ENCODE results near the gene IER5L.
A peak's percentile ranks its signal among the peaks of the same experiment; 100 is the strongest.
"Not testable (repeated sequence)": the region's sequence is repeated elsewhere in the genome, so short reads cannot be mapped to it uniquely, and the experiment has no call there.

Gene IER5L

GRCh38 chr9:129139233-129139992, 38.6 kb downstream of the IER5L start:
- DNase-seq (ENCODE audit: low read depth in 2 of 2) = peak; percentile 45 to 46

GRCh38 chr9:129138476-129139232, 39.4 kb downstream of the IER5L start:
- no peak for DNase-seq (ENCODE audit: low read depth in 2 of 2)

GRCh38 chr9:129138144-129138462, 40.0 kb downstream of the IER5L start:
- no peak for DNase-seq (ENCODE audit: low read depth in 2 of 2)

GRCh38 chr9:129137292-129138143, 40.5 kb downstream of the IER5L start:
- no peak for DNase-seq (ENCODE audit: low read depth in 2 of 2)

- DNase-seq (ENCODE audit: low read depth in 2 of 2) = no peak
These were observed 41.5 kb downstream of the IER5L start for GRCh38 chr9:129136446-129137035.

- no peak for DNase-seq (ENCODE audit: low read depth in 2 of 2)
These were observed 42.6 kb downstream of the IER5L start for GRCh38 chr9:129135476-129135875.

GRCh38 chr9:129133082-129133481, 45.0 kb downstream of the IER5L start:
- DNase-seq (ENCODE audit: low read depth in 2 of 2) = no peak

- peak; percentile 68 to 81 for DNase-seq (ENCODE audit: low read depth in 2 of 2)
These were observed 46.5 kb downstream of the IER5L start for GRCh38 chr9:129131300-129132145.

- no peak for DNase-seq (ENCODE audit: low read depth in 2 of 2)
These were observed 47.3 kb downstream of the IER5L start for GRCh38 chr9:129130791-129131190.

GRCh38 chr9:129130271-129130670, 47.8 kb downstream of the IER5L start:
- DNase-seq (ENCODE audit: low read depth in 2 of 2) = not testable (repeated sequence)

GRCh38 chr9:129128689-129129088, 49.4 kb downstream of the IER5L start:
- no peak for DNase-seq (ENCODE audit: low read depth in 2 of 2)

GRCh38 chr9:129126749-129127618, 51.1 kb downstream of the IER5L start:
- DNase-seq (ENCODE audit: low read depth in 2 of 2) = no peak
